ENCODE data around the gene TPRG1L.

GRCh38 chr1:3606779-3607702 is 17.8 kb upstream of the TPRG1L start:
- no peak for TF ChIP-seq POLR2A (IDR thresholded peaks at IDR 0.05; ENCODE audit: low read depth, low read length)
- no peak for TF ChIP-seq CTCF (conservative IDR thresholded peaks at IDR 0.05; ENCODE audit: low read depth, low read length)
- TF ChIP-seq RCOR1 (IDR thresholded peaks at IDR 0.05; ENCODE audit: insufficient replicate concordance, low read length): no peak

Measured in IMR-90 (cell line).